C4-2B (cell line): ENCODE measurements around the gene NPVF.

Source experiments
- H3K27ac ChIP-seq: fragments of 450-650 bp; 2 replicates; pipeline ENCODE4 v1.5.1; 2017
- ZFX ChIP-seq: fragments of 450-650 bp; IDR thresholded peaks from 2 replicates; pipeline ENCODE4 v1.6.1; 2017
- TF ChIP-seq, protein P1 (sequence below): fragments of 450-650 bp; conservative IDR thresholded peaks from 2 replicates; pipeline ENCODE4 v1.5.1; 2017; ENCODE audit warnings: mild to moderate bottlenecking

NPVF gene

GRCh38 chr7:25208525-25209221 is 19.6 kb downstream of the NPVF start:
- H3K27ac ChIP-seq, result no peak overlapping the region
- no peak for TF ChIP-seq ZFX
- TF ChIP-seq, protein P1, sequence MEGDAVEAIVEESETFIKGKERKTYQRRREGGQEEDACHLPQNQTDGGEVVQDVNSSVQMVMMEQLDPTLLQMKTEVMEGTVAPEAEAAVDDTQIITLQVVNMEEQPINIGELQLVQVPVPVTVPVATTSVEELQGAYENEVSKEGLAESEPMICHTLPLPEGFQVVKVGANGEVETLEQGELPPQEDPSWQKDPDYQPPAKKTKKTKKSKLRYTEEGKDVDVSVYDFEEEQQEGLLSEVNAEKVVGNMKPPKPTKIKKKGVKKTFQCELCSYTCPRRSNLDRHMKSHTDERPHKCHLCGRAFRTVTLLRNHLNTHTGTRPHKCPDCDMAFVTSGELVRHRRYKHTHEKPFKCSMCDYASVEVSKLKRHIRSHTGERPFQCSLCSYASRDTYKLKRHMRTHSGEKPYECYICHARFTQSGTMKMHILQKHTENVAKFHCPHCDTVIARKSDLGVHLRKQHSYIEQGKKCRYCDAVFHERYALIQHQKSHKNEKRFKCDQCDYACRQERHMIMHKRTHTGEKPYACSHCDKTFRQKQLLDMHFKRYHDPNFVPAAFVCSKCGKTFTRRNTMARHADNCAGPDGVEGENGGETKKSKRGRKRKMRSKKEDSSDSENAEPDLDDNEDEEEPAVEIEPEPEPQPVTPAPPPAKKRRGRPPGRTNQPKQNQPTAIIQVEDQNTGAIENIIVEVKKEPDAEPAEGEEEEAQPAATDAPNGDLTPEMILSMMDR, result no peak

DNA sequence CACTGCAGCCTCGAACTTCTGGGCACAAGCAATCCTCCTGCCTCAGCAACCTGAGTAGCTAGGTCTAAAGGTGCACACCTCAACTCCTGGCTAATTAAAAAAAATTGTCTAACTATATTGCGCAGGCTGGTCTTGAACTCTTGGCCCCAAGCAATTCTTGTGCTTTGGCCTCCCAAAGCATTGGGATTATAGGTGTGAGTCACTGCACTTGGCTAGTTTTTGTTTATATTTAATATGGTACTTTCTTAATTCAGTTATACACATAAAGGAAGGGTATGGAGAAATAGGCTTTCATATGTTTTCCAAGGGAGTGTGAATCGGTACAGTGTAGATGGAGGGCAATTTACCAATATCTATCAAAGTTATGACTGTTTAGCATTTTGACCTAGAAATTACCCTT is 20.4 kb downstream of the NPVF start:
- TF ChIP-seq, protein P1, result no peak
- TF ChIP-seq ZFX, result no peak

DNA sequence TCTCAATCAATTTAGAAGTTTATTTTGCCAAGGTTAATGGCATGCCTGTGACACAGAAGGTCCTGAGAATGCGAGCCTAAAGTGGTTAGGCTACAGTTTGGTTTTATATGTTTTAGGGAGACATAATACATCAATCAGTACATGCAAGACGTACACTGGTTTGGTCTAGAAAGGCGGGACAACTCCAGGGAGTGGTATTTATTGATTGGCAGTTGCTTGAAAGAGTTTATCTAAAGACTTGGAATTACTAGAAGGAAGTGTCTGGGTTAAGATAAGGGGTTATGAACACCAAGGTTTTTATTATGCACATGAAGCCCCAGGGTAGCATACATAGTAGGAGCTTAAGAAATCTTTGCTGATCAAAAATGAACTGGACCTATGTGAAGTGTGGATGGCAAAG is 21.5 kb downstream of the NPVF start:
- TF ChIP-seq, protein P1, result no peak
- no peak for TF ChIP-seq ZFX
- no peak overlapping the region for H3K27ac ChIP-seq

More for the DNA sequence above, 20.4 kb downstream of the NPVF start:
- H3K27ac ChIP-seq, result no peak overlapping the region

DNA sequence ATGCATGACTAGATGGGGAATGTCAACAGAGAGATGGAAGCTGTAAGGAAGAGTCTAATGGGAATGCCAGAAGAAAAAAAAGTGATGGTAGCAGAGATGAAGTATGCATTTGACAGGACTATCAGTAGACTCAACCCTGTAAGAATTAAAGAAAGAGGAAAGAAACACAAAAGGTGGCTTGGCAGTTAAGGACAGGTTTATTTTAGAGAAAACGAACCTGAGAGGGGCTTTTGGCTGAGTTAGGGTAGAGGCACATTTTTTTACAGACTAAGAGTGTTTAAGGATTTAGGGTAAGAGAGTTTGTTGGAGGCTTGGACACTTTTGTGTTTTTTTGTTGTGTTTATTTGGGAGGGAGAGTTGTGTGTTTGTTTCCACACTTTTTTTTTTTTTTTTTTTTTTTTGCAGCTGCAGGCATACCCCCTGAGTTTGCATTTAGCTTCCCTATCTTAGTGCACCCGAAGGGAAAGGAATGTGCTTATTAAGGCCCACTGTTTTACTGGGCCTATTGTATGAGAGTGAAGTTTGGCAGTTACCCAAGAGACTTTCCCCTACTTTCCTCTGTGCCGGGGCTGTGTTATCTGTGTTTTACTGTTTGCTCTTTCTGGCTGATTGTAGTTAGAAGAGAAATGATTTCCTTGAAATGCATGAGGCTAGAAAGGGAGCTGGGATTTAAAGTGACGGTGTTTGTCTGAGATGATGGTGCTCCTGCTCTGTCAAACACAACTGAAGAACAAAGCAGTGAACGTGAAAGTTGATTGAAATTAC is 32.0 kb downstream of the NPVF start:
- TF ChIP-seq, protein P1, result no peak
- TF ChIP-seq ZFX, result no peak
- no peak overlapping the region for H3K27ac ChIP-seq

DNA sequence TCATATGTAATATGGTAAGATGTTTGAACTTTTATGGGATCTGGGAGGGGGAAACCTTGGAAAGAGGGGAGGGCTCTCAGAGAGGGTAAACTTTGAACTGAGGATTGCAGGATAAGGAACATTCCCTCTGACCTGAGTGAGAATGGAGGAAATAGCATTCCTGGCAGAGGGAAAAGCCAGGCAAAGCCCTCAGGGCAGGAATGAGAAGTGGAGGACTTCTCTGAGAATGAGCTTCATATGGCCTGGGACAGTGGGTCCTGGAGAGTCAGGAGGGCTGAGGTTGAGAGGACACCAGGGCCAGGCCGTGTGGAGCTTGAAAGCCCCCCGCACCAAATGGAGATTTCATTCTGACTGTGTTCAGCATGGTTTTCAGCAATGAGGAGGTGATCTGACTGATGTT is 34.2 kb downstream of the NPVF start:
- no peak for TF ChIP-seq ZFX
- TF ChIP-seq, protein P1, result no peak
- H3K27ac ChIP-seq, result no peak overlapping the region

- no peak overlapping the region for H3K27ac ChIP-seq
- TF ChIP-seq ZFX, result no peak
- TF ChIP-seq, protein P1, result no peak
Observed at GRCh38 chr7:25192043-25192442, 36.2 kb downstream of the NPVF start.

DNA sequence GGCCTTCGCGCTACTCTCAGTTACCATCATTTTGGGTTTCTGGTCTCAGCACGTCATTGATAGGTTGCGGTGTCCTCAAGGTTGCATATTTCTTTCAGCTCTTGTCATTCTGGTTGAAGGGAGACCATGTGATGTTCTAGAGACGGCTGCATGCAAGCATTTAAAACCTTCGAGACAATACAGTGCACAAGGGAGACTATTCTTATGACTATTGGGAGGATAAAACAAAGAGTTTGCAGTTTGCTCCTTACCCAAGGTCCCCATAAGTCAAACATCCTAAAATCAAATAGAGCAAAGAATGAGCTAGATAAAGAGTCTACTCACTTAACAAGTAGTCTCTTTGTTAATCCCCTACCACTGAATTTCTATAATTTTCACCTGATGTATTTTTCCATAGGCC is 39.1 kb downstream of the NPVF start:
- no peak overlapping the region for H3K27ac ChIP-seq
- TF ChIP-seq ZFX, result no peak
- TF ChIP-seq, protein P1, result no peak
